HG03039 (cell line): ENCODE data around the gene JOSD2.
"Not testable (repeated sequence)": the region's sequence is repeated elsewhere in the genome, so short reads cannot be mapped to it uniquely, and the experiment has no call there.

Source experiments
- ATAC-seq: cut with Tn5 transposase; IDR thresholded peaks from one replicate; pipeline ENCODE4 v1.9.1; 2021; ENCODE audit warnings: mild to moderate bottlenecking, moderate library complexity; ENCODE audit not compliant: unreplicated experiment

JOSD2 gene

GRCh38 chr19:50547385-50548190, 36.6 kb upstream of the JOSD2 start:
- no peak for ATAC-seq

- no peak for ATAC-seq
Observed at GRCh38 chr19:50546527-50547221, 35.7 kb upstream of the JOSD2 start.

- no peak for ATAC-seq
Observed at GRCh38 chr19:50542943-50543342, 32.0 kb upstream of the JOSD2 start.

GRCh38 chr19:50537769-50538230, 26.8 kb upstream of the JOSD2 start:
- no peak for ATAC-seq

GRCh38 chr19:50537306-50537685, 26.3 kb upstream of the JOSD2 start:
- no peak for ATAC-seq

GRCh38 chr19:50536662-50537305, 25.8 kb upstream of the JOSD2 start:
- no peak for ATAC-seq

- no peak for ATAC-seq
Observed at GRCh38 chr19:50535672-50536187, 24.7 kb upstream of the JOSD2 start.

- ATAC-seq, result no peak
Observed at GRCh38 chr19:50534478-50534877, 23.5 kb upstream of the JOSD2 start.

GRCh38 chr19:50532952-50533351, 22.0 kb upstream of the JOSD2 start:
- no peak for ATAC-seq

- no peak for ATAC-seq
Observed at GRCh38 chr19:50531171-50531612, 20.2 kb upstream of the JOSD2 start.

GRCh38 chr19:50528052-50528451, 17.1 kb upstream of the JOSD2 start:
- not testable (repeated sequence) for ATAC-seq

GRCh38 chr19:50522881-50523280, 11.9 kb upstream of the JOSD2 start:
- ATAC-seq, result no peak

GRCh38 chr19:50520822-50521465, 10.0 kb upstream of the JOSD2 start:
- ATAC-seq, result no peak

GRCh38 chr19:50519006-50519575, 8.1 kb upstream of the JOSD2 start:
- ATAC-seq, result no peak

- no peak for ATAC-seq
Observed at GRCh38 chr19:50518091-50519005, 7.4 kb upstream of the JOSD2 start.

- ATAC-seq, result no peak
Observed at GRCh38 chr19:50517704-50518075, 6.7 kb upstream of the JOSD2 start.

- ATAC-seq, result no peak
Observed at GRCh38 chr19:50516964-50517703, 6.1 kb upstream of the JOSD2 start.

GRCh38 chr19:50516456-50516855, 5.5 kb upstream of the JOSD2 start:
- ATAC-seq, result no peak

- ATAC-seq, result no peak
Observed at GRCh38 chr19:50515168-50515561, 4.2 kb upstream of the JOSD2 start.
